GM12878 (cell line): ENCODE data around the gene ZNF627. TPM values are rescaled to one million over a fixed set of nuclear protein-coding genes. Genes with fewer than 3 reads are reported as not detected.

Source experiments
- ASH2L ChIP-seq: fragments of 300-600, 200-600 bp; sonication (generic); IDR thresholded peaks from 2 replicates; pipeline ENCODE4 v1.6.1; 2017; ENCODE audit warnings: low read depth, mild to moderate bottlenecking, borderline replicate concordance
- ATF3 ChIP-seq: IDR thresholded peaks from 2 replicates; pipeline ENCODE4 v1.6.1; 2011; ENCODE audit warnings: low read depth, mild to moderate bottlenecking, low read length, moderate library complexity, borderline replicate concordance; ENCODE audit errors: extremely low read depth
- BCL11A ChIP-seq: IDR thresholded peaks from 2 replicates; pipeline ENCODE4 v1.6.1; 2011; ENCODE audit warnings: low read depth, low read length
- CHD2 ChIP-seq: IDR thresholded peaks from 2 replicates; pipeline ENCODE4 v1.6.1; 2011; ENCODE audit warnings: low read depth, low read length, improper control_type of control experiment, borderline replicate concordance
- CREM ChIP-seq: IDR thresholded peaks from 2 replicates; pipeline ENCODE4 v1.6.1; 2014; ENCODE audit warnings: antibody characterized with exemption, low read depth
- FOXK2 ChIP-seq: fragments of 450-650 bp; IDR thresholded peaks from 2 replicates; pipeline ENCODE4 v1.6.1; 2017; ENCODE audit warnings: mild to moderate bottlenecking, moderate library complexity
- IRF4 ChIP-seq: IDR thresholded peaks from 2 replicates; pipeline ENCODE4 v1.6.1; 2011; ENCODE audit warnings: low read depth, low read length
- KDM1A ChIP-seq: fragments of 200-600 bp; sonication (generic); IDR thresholded peaks from 2 replicates; pipeline ENCODE4 v1.6.1; 2016; ENCODE audit warnings: borderline replicate concordance
- LARP7 ChIP-seq: fragments of 450-650 bp; IDR thresholded peaks from 2 replicates; pipeline ENCODE4 v1.6.1; 2017; ENCODE audit warnings: mild to moderate bottlenecking
- NFXL1 ChIP-seq: fragments of 450-650 bp; IDR thresholded peaks from 2 replicates; pipeline ENCODE4 v1.6.1; 2017; ENCODE audit warnings: antibody characterized with exemption, mild to moderate bottlenecking, borderline replicate concordance
- PAX5 ChIP-seq: IDR thresholded peaks from 2 replicates; pipeline ENCODE4 v1.6.1; 2011; ENCODE audit warnings: low read depth, low read length, borderline replicate concordance
- PAX8 ChIP-seq: fragments of 450-650 bp; IDR thresholded peaks from 2 replicates; pipeline ENCODE4 v1.6.1; 2017; ENCODE audit warnings: mild to moderate bottlenecking, moderate library complexity
- PKNOX1 ChIP-seq: fragments of 450-650 bp; IDR thresholded peaks from 2 replicates; pipeline ENCODE4 v1.6.1; 2016; ENCODE audit warnings: mild to moderate bottlenecking
- POU2F2 ChIP-seq: IDR thresholded peaks from 3 replicates; pipeline ENCODE4 v1.6.1; 2011; ENCODE audit warnings: low read depth, mild to moderate bottlenecking, low read length, borderline replicate concordance
- SIX5 ChIP-seq: IDR thresholded peaks from 2 replicates; pipeline ENCODE4 v1.6.1; 2011; ENCODE audit warnings: mild to moderate bottlenecking, low read depth, low read length, moderate library complexity; ENCODE audit not compliant: severe bottlenecking
- SMARCA5 ChIP-seq: fragments of 450-650 bp; IDR thresholded peaks from 2 replicates; pipeline ENCODE4 v1.6.1; 2017; ENCODE audit warnings: mild to moderate bottlenecking
- SPI1 ChIP-seq: IDR thresholded peaks from 2 replicates; pipeline ENCODE4 v1.6.1; 2011; ENCODE audit warnings: low read depth, mild to moderate bottlenecking, low read length, moderate library complexity, borderline replicate concordance; ENCODE audit not compliant: insufficient read depth
- TARDBP ChIP-seq: IDR thresholded peaks from 2 replicates; pipeline ENCODE4 v1.6.1; 2016; ENCODE audit warnings: borderline replicate concordance
- YY1 ChIP-seq: IDR thresholded peaks from 2 replicates; pipeline ENCODE4 v1.6.1; 2011; ENCODE audit warnings: low read depth, mild to moderate bottlenecking, low read length
- ZNF207 ChIP-seq: fragments of 450-650 bp; IDR thresholded peaks from 2 replicates; pipeline ENCODE4 v1.6.1; 2014; ENCODE audit warnings: antibody characterized with exemption, mild to moderate bottlenecking, borderline replicate concordance
- ZNF384 ChIP-seq: IDR thresholded peaks from 2 replicates; pipeline ENCODE4 v1.6.1; 2012; ENCODE audit warnings: low read depth, mild to moderate bottlenecking, low read length, improper control_type of control experiment, borderline replicate concordance
- polyA plus RNA-seq, 11 experiments: library from polyadenylated mRNA; depleted of rRNA in 4 of 11; unstranded in 6 of 11; stranded (reverse) in 5 of 11; fragments of >200 nt; fragmentation: Nextera tagmentation in 4 of 11; fragmentation: Illumina TruSeq in 1 of 11; extraction: Ambion mirVana in 4 of 11; extraction: Trizol in 1 of 11; gene quantifications; 1 replicate in 1 of 11; 2 replicates in 10 of 11; pipeline versions ENCODE4 v1.2.1 to v1.2.3, GENCODE V29; 2011 to 2016; ENCODE audit warnings: inconsistent platforms in 2 of 11, missing spikeins in 2 of 11, low read depth in 1 of 11
- total RNA-seq, 4 experiments: library from RNA; depleted of rRNA in 3 of 4; stranded (reverse); fragments of >200 nt in 3 of 4; fragmentation: Illumina TruSeq in 1 of 4; extraction: Trizol in 1 of 4; gene quantifications; 2 replicates each; pipeline versions ENCODE4 v1.2.1 to v1.2.3, GENCODE V29; 2013 to 2021
- TF ChIP-seq, protein P1 (sequence below): IDR thresholded peaks from 2 replicates; pipeline ENCODE4 v1.6.1; 2012; ENCODE audit warnings: mild to moderate bottlenecking, low read depth, low read length
- TF ChIP-seq, protein P2 (sequence below): IDR thresholded peaks from 2 replicates; pipeline ENCODE4 v1.6.1; 2012; ENCODE audit warnings: low read depth, low read length, improper control_type of control experiment
- TF ChIP-seq, protein P3 (sequence below): fragments of 150-350 bp; IDR thresholded peaks from 2 replicates; pipeline ENCODE4 v1.6.1; 2016; ENCODE audit warnings: low read depth, low read length

ZNF627 gene
- total and polyA plus RNA-seq, 10 of the 15 experiments (the other 5 are each of a cell fraction or from before 2014, with no cell fraction given), result 5.1 to 13.7 (median 10.2) TPM

- TF ChIP-seq SPI1 (no peak), PAX5 (peak; percentile 31; the same call in 1 of the 2 replicates), LARP7 (no peak), NFXL1 (no peak), SMARCA5 (no peak), ZNF384 (no peak), ATF3 (no peak), PKNOX1 (peak; percentile 78), TARDBP (0 out of 2 replicates have a peak, but pooled peaks have one; percentile 29), SIX5 (no peak), CHD2 (no peak), BCL11A (peak; percentile 61; the same call in 1 of the 2 replicates), PAX8 (no peak), IRF4 (peak; percentile 86), YY1 (peak; percentile 38; the same call in 1 of the 2 replicates), POU2F2 (no peak), CREM (peak; percentile 63), KDM1A (no peak), FOXK2 (no peak), ZNF207 (no peak), ASH2L (no peak)
- TF ChIP-seq, protein P1, sequence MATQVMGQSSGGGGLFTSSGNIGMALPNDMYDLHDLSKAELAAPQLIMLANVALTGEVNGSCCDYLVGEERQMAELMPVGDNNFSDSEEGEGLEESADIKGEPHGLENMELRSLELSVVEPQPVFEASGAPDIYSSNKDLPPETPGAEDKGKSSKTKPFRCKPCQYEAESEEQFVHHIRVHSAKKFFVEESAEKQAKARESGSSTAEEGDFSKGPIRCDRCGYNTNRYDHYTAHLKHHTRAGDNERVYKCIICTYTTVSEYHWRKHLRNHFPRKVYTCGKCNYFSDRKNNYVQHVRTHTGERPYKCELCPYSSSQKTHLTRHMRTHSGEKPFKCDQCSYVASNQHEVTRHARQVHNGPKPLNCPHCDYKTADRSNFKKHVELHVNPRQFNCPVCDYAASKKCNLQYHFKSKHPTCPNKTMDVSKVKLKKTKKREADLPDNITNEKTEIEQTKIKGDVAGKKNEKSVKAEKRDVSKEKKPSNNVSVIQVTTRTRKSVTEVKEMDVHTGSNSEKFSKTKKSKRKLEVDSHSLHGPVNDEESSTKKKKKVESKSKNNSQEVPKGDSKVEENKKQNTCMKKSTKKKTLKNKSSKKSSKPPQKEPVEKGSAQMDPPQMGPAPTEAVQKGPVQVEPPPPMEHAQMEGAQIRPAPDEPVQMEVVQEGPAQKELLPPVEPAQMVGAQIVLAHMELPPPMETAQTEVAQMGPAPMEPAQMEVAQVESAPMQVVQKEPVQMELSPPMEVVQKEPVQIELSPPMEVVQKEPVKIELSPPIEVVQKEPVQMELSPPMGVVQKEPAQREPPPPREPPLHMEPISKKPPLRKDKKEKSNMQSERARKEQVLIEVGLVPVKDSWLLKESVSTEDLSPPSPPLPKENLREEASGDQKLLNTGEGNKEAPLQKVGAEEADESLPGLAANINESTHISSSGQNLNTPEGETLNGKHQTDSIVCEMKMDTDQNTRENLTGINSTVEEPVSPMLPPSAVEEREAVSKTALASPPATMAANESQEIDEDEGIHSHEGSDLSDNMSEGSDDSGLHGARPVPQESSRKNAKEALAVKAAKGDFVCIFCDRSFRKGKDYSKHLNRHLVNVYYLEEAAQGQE, result no peak
- TF ChIP-seq, protein P2, sequence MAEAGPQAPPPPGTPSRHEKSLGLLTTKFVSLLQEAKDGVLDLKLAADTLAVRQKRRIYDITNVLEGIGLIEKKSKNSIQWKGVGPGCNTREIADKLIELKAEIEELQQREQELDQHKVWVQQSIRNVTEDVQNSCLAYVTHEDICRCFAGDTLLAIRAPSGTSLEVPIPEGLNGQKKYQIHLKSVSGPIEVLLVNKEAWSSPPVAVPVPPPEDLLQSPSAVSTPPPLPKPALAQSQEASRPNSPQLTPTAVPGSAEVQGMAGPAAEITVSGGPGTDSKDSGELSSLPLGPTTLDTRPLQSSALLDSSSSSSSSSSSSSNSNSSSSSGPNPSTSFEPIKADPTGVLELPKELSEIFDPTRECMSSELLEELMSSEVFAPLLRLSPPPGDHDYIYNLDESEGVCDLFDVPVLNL, result no peak
- TF ChIP-seq, protein P3, sequence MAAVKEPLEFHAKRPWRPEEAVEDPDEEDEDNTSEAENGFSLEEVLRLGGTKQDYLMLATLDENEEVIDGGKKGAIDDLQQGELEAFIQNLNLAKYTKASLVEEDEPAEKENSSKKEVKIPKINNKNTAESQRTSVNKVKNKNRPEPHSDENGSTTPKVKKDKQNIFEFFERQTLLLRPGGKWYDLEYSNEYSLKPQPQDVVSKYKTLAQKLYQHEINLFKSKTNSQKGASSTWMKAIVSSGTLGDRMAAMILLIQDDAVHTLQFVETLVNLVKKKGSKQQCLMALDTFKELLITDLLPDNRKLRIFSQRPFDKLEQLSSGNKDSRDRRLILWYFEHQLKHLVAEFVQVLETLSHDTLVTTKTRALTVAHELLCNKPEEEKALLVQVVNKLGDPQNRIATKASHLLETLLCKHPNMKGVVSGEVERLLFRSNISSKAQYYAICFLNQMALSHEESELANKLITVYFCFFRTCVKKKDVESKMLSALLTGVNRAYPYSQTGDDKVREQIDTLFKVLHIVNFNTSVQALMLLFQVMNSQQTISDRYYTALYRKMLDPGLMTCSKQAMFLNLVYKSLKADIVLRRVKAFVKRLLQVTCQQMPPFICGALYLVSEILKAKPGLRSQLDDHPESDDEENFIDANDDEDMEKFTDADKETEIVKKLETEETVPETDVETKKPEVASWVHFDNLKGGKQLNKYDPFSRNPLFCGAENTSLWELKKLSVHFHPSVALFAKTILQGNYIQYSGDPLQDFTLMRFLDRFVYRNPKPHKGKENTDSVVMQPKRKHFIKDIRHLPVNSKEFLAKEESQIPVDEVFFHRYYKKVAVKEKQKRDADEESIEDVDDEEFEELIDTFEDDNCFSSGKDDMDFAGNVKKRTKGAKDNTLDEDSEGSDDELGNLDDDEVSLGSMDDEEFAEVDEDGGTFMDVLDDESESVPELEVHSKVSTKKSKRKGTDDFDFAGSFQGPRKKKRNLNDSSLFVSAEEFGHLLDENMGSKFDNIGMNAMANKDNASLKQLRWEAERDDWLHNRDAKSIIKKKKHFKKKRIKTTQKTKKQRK, result no peak
Observed at GRCh38 chr19:11554160-11554559, 43.1 kb upstream of the ZNF627 start (continued).
